ENCODE results near the gene RPS19. TPM values are rescaled to one million over a fixed set of nuclear protein-coding genes. Genes with fewer than 3 reads are reported as not detected.

RPS19 gene
- total RNA-seq, 1 experiment from 2014 or later: 3,020 TPM

- Histone ChIP-seq H3K36me3 (ENCODE audit: control insufficient read depth in 1 of 2, insufficient read depth in 2 of 2, low read length in 2 of 2) (peaks cover 40 to 43% of the 10 kb centered on the region in 2 experiments; a peak in 3 of 4 replicates), H3K4me2 (ENCODE audit: low read length) (no peak overlapping the region), H3K9ac (ENCODE audit: low read length) (no peak overlapping the region), H3K27me3 (ENCODE audit: insufficient read depth, low read length) (no peaks in the 10 kb centered on the region), H3K27ac (ENCODE audit: low read depth, low read length) (no peak overlapping the region), H3K9me3 (ENCODE audit: control insufficient read depth in 1 of 2, insufficient read depth in 1 of 2, low read depth in 1 of 2, low read length in 2 of 2) (no peaks in the 10 kb centered on the region), H2AFZ (ENCODE audit: low read depth, low read length, poor library complexity, severe bottlenecking) (no peak overlapping the region), H3K9me2 (ENCODE audit: insufficient read depth) (no peaks in the 10 kb centered on the region), H3K4me1 (ENCODE audit: control insufficient read depth in 1 of 2, insufficient read depth in 2 of 2, low read length in 2 of 2) (no peaks in the 10 kb centered on the region), H4K20me1 (ENCODE audit: insufficient read depth) (no peaks in the 10 kb centered on the region), H3K79me2 (ENCODE audit: insufficient read depth, low read length) (no peaks in the 10 kb centered on the region), H3K4me3 (replicated peaks in 1 of 2; ENCODE audit: low read depth in 1 of 2, low read length in 2 of 2) (no peak overlapping the region)
- DNase-seq (ENCODE audit: low read depth, low spot score): no peak
- TF ChIP-seq CEBPB (IDR thresholded peaks at IDR 0.05; ENCODE audit: low read depth) (no peak), POLR2AphosphoS5 (IDR thresholded peaks at IDR 0.05; ENCODE audit: low read depth, low read length) (no peak), ZNF274 (IDR thresholded peaks at IDR 0.05; ENCODE audit: low read depth, low read length) (no peak), CBX3 (IDR thresholded peaks at IDR 0.05; ENCODE audit: low read depth) (no peak)
- no peak for ATAC-seq
- intact Hi-C loops (cut with micrococcal nuclease): no loop called here
- no TSS peak for BruUV-seq (replicated peaks)
- CTCF ChIA-PET: no interaction called here
- POLR2A ChIA-PET: no interaction called here
- RAD21 ChIA-PET (ENCODE audit: low non-redundant PET in 1 of 2, low total read pairs in 2 of 2, uncharacterized antibody in 2 of 2, unreplicated experiment in 2 of 2): no interaction called here
Observed at GRCh38 chr19:41898235-41898634, 38.2 kb downstream of the RPS19 start.

DNA sequence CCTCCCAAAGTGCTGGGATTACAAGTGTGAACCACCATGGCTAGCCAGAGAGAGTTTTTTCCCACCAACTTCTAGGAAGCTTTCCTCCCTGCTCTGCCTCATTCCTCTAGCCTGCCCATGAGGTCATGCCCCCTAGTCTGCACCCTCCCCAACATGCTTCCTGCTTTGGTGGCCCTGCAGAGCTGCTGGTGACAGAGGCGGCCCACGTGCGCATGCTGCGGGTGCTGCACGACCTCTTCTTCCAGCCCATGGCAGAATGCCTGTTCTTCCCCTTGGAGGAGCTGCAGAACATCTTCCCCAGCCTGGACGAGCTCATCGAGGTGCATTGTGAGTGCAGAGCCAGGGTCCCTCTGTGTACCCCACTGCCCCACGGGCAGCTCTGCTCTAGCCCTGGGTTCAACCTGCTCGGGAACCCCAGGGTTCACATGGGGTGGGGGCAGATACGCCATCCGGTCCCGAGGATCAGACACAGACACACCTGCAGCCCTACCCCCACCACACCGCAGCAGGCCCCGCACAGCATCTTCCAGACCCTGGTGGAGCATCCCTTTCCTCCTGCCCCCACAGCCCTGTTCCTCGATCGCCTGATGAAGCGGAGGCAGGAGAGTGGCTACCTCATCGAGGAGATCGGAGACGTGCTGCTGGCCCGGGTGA, 41.8 kb downstream of the RPS19 start:
- Histone ChIP-seq H3K4me1 (ENCODE audit: control insufficient read depth in 1 of 2, insufficient read depth in 2 of 2, low read length in 2 of 2) (peaks cover 0 to 6% of the 10 kb centered on the region in 2 experiments; a peak in 1 of 4 replicates), H4K20me1 (ENCODE audit: insufficient read depth) (no peaks in the 10 kb centered on the region), H3K79me2 (ENCODE audit: insufficient read depth, low read length) (no peaks in the 10 kb centered on the region), H3K36me3 (ENCODE audit: control insufficient read depth in 1 of 2, insufficient read depth in 2 of 2, low read length in 2 of 2) (peaks cover 46 to 49% of the 10 kb centered on the region in 2 experiments; a peak in 3 of 4 replicates), H3K9me2 (ENCODE audit: insufficient read depth) (no peaks in the 10 kb centered on the region), H2AFZ (ENCODE audit: low read depth, low read length, poor library complexity, severe bottlenecking) (no peak overlapping the region), H3K27ac (ENCODE audit: low read depth, low read length) (no peak overlapping the region), H3K9ac (ENCODE audit: low read length) (no peak overlapping the region), H3K4me2 (ENCODE audit: low read length) (no peak overlapping the region), H3K27me3 (ENCODE audit: insufficient read depth, low read length) (no peaks in the 10 kb centered on the region), H3K4me3 (replicated peaks in 1 of 2; ENCODE audit: low read depth in 1 of 2, low read length in 2 of 2) (no peak overlapping the region), H3K9me3 (ENCODE audit: control insufficient read depth in 1 of 2, insufficient read depth in 1 of 2, low read depth in 1 of 2, low read length in 2 of 2) (no peaks in the 10 kb centered on the region)
- ChIA-PET RAD21 (ENCODE audit: low non-redundant PET in 1 of 2, low total read pairs in 2 of 2, uncharacterized antibody in 2 of 2, unreplicated experiment in 2 of 2) (no interaction called here), CTCF (interaction anchor here (1.0 kb wide), 1 partner anchor 14 kb away, joined by 4 read pairs; no protein-coding TSS in a partner anchor), POLR2A (no interaction called here)
- no peak for ATAC-seq
- BruUV-seq (replicated peaks): no TSS peak
- DNase-seq (ENCODE audit: low read depth, low spot score): no peak
- intact Hi-C loops (cut with micrococcal nuclease): no loop called here
- no peak for TF ChIP-seq ZNF274 (IDR thresholded peaks at IDR 0.05; ENCODE audit: low read depth, low read length)
- no peak for TF ChIP-seq FOSL1 (IDR thresholded peaks at IDR 0.05; ENCODE audit: low read depth)
- no peak for TF ChIP-seq MAX (IDR thresholded peaks at IDR 0.05)
- TF ChIP-seq CTCF (IDR thresholded peaks at IDR 0.05 in 2 of 3, conservative IDR thresholded peaks at IDR 0.05 in 1 of 3; ENCODE audit: borderline replicate concordance in 1 of 3, insufficient read depth in 1 of 3, low read depth in 2 of 3, low read length in 2 of 3): no peak
- no peak for TF ChIP-seq POLR2A (IDR thresholded peaks at IDR 0.05; ENCODE audit: borderline replicate concordance, extremely low read depth, insufficient read depth, insufficient read length)
- no peak for TF ChIP-seq JUND (IDR thresholded peaks at IDR 0.05)

Measured in HCT116 (cell line).